ENCODE measurements around the gene VAT1L. TPM values are rescaled to one million over a fixed set of nuclear protein-coding genes. Genes with fewer than 3 reads are reported as not detected.
"Not testable (repeated sequence)": the region's sequence is repeated elsewhere in the genome, so short reads cannot be mapped to it uniquely, and the experiment has no call there.

Gene VAT1L
- total and polyA plus RNA-seq, 4 donors: 0.17 to 0.98 (median 0.26) TPM

GRCh38 chr16:77991701-77992100, 203.3 kb downstream of the VAT1L start:
- peaks cover 0 to 7% (median 2%) of the 10 kb centered on the region in 4 donors for H3K27me3 ChIP-seq (ENCODE audit: control insufficient read depth in 4 of 4, insufficient read depth in 4 of 4, low read length in 3 of 4)
- H3K36me3 ChIP-seq (ENCODE audit: control insufficient read depth in 4 of 4, insufficient read depth in 3 of 4, low read depth in 1 of 4, low read length in 3 of 4): no peaks in the 10 kb centered on the region
- TF ChIP-seq YY1 (IDR thresholded peaks at IDR 0.05) (no peak), SP1 (IDR thresholded peaks at IDR 0.05) (no peak), HNF4G (IDR thresholded peaks at IDR 0.05) (no peak), TAF1 (conservative IDR thresholded peaks at IDR 0.05) (no peak), ZBTB33 (IDR thresholded peaks at IDR 0.05) (no peak), REST (IDR thresholded peaks at IDR 0.05) (no peak), FOXA2 (IDR thresholded peaks at IDR 0.05) (no peak), MAX (IDR thresholded peaks at IDR 0.05) (no peak), EGR1 (IDR thresholded peaks at IDR 0.05; ENCODE audit: low read depth in 2 of 2) (no peak), ATF3 (IDR thresholded peaks at IDR 0.05) (no peak), GABPA (IDR thresholded peaks at IDR 0.05 in 1 of 2, conservative IDR thresholded peaks at IDR 0.05 in 1 of 2) (no peak), RAD21 (IDR thresholded peaks at IDR 0.05) (no peak)
- peaks cover 0 to 9% (median 2%) of the 10 kb centered on the region in 4 donors for H3K9me3 ChIP-seq (ENCODE audit: control insufficient read depth in 4 of 4, low read length in 3 of 4)
- no peak overlapping the region for H3K9ac ChIP-seq (ENCODE audit: low read depth in 1 of 2, low read length in 2 of 2)
- H3K27ac ChIP-seq (ENCODE audit: low read depth in 1 of 2, low read length in 2 of 2): no peak overlapping the region
- 63% methylated on average over 4 of the region's 4 CpGs for WGBS
- H3K4me1 ChIP-seq (ENCODE audit: control insufficient read depth in 4 of 4, insufficient read depth in 4 of 4, low read length in 3 of 4): no peaks in the 10 kb centered on the region
- no peak overlapping the region for H3K4me3 ChIP-seq (ENCODE audit: low read depth in 1 of 3, low read length in 3 of 3)
- no peak for DNase-seq (ENCODE audit: low spot score)

GRCh38 chr16:77992381-77992780, 204.0 kb downstream of the VAT1L start:
- H3K36me3 ChIP-seq (ENCODE audit: control insufficient read depth in 4 of 4, insufficient read depth in 3 of 4, low read depth in 1 of 4, low read length in 3 of 4); H3K9me3 ChIP-seq (ENCODE audit: control insufficient read depth in 4 of 4, low read length in 3 of 4); H3K4me3 ChIP-seq (ENCODE audit: low read depth in 1 of 3, low read length in 3 of 3); H3K27ac ChIP-seq (ENCODE audit: low read depth in 1 of 2, low read length in 2 of 2); H3K4me1 ChIP-seq (ENCODE audit: control insufficient read depth in 4 of 4, insufficient read depth in 4 of 4, low read length in 3 of 4); H3K27me3 ChIP-seq (ENCODE audit: control insufficient read depth in 4 of 4, insufficient read depth in 4 of 4, low read length in 3 of 4); DNase-seq (ENCODE audit: low spot score); H3K9ac ChIP-seq (ENCODE audit: low read depth in 1 of 2, low read length in 2 of 2): not testable (repeated sequence)
- 28% methylated on average over 2 of the region's 2 CpGs for WGBS
